Mesenchymal stem cell (in vitro differentiated cells and primary cell): Measurements from ENCODE around the gene GPC4.

Experiments
- DNase-seq: peaks from one replicate; pipeline ENCODE4 v3.0.0-alpha.2; 2013
- H2AFZ ChIP-seq: one replicate; pipeline ENCODE4 v1.6.1; 2013; ENCODE audit warnings: low read depth, mild to moderate bottlenecking, control low read depth, inconsistent platforms, low read length, moderate library complexity
- H2AK5ac ChIP-seq: 2 replicates; pipeline ENCODE4 v1.6.1; 2013; ENCODE audit warnings: low read length, moderate library complexity, mild to moderate bottlenecking, inconsistent platforms; ENCODE audit not compliant: severe bottlenecking
- H2BK120ac ChIP-seq: one replicate; pipeline ENCODE4 v1.6.1; 2013; ENCODE audit warnings: low read depth, mild to moderate bottlenecking, inconsistent platforms, low read length, moderate library complexity
- H2BK12ac ChIP-seq, 2 experiments: one replicate each; pipeline ENCODE4 v1.6.1; 2013; ENCODE audit warnings: inconsistent platforms in 2 of 2, low read length in 2 of 2, mild to moderate bottlenecking in 2 of 2, moderate library complexity in 2 of 2, control low read depth in 1 of 2
- H2BK15ac ChIP-seq: one replicate; pipeline ENCODE4 v1.6.1; 2013; ENCODE audit warnings: mild to moderate bottlenecking, low read depth, inconsistent platforms; ENCODE audit not compliant: poor library complexity, severe bottlenecking
- H2BK5ac ChIP-seq: 2 replicates; pipeline ENCODE4 v1.6.1; 2013; ENCODE audit warnings: low read depth, mild to moderate bottlenecking, low read length, control low read depth, inconsistent platforms; ENCODE audit not compliant: poor library complexity, severe bottlenecking
- H3K14ac ChIP-seq, 2 experiments: one replicate each; pipeline ENCODE4 v1.6.1; 2013; ENCODE audit warnings: inconsistent platforms in 2 of 2, low read length in 2 of 2, control low read depth in 1 of 2, mild to moderate bottlenecking in 1 of 2, moderate library complexity in 1 of 2
- H3K18ac ChIP-seq, 2 experiments: one replicate each; pipeline ENCODE4 v1.6.1; 2013; ENCODE audit warnings: inconsistent platforms in 2 of 2, low read length in 2 of 2, control low read depth in 1 of 2, low read depth in 1 of 2, mild to moderate bottlenecking in 1 of 2
- H3K23ac ChIP-seq, 2 experiments: one replicate each; pipeline ENCODE4 v1.6.1; 2013; ENCODE audit warnings: inconsistent platforms in 2 of 2, low read length in 2 of 2, mild to moderate bottlenecking in 2 of 2, moderate library complexity in 2 of 2, control low read depth in 1 of 2
- H3K27ac ChIP-seq: 2 replicates; pipeline ENCODE4 v1.5.1; 2013; ENCODE audit warnings: mild to moderate bottlenecking, moderate library complexity, low read length, control low read depth, inconsistent platforms; ENCODE audit not compliant: poor library complexity, severe bottlenecking
- H3K27me3 ChIP-seq, 2 experiments: 2 replicates each; pipeline versions ENCODE4 v1.6.1 to v1.7.0; 2013; ENCODE audit warnings: low read length in 2 of 2, mild to moderate bottlenecking in 2 of 2, moderate library complexity in 2 of 2, control low read depth in 1 of 2, inconsistent platforms in 1 of 2; ENCODE audit not compliant: control insufficient read depth in 1 of 2, insufficient read depth in 1 of 2
- H3K36me3 ChIP-seq, 2 experiments: 2 replicates each; pipeline versions ENCODE4 v1.6.1 to v1.7.0; 2013; ENCODE audit warnings: low read length in 2 of 2, control low read depth in 1 of 2, inconsistent platforms in 1 of 2, low read depth in 1 of 2, mild to moderate bottlenecking in 1 of 2; ENCODE audit not compliant: insufficient read depth in 2 of 2, control insufficient read depth in 1 of 2
- H3K4ac ChIP-seq, 2 experiments: one replicate each; pipeline ENCODE4 v1.6.1; 2013; ENCODE audit warnings: inconsistent platforms in 2 of 2, low read length in 2 of 2, mild to moderate bottlenecking in 2 of 2, moderate library complexity in 2 of 2, control low read depth in 1 of 2, low read depth in 1 of 2
- H3K4me1 ChIP-seq: 2 replicates; pipeline ENCODE4 v1.6.1; 2013; ENCODE audit warnings: low read depth, low read length, control low read depth; ENCODE audit not compliant: control insufficient read depth, insufficient read depth
- H3K4me2 ChIP-seq: 2 replicates; pipeline ENCODE4 v1.6.1; 2013; ENCODE audit warnings: low read length, mild to moderate bottlenecking, inconsistent platforms; ENCODE audit not compliant: poor library complexity, severe bottlenecking
- H3K4me3 ChIP-seq, 2 experiments: 2 replicates each; pipeline versions ENCODE4 v1.5.1 to v1.7.0; 2013; ENCODE audit warnings: low read length in 2 of 2, mild to moderate bottlenecking in 2 of 2, control low read depth in 1 of 2, low read depth in 1 of 2; ENCODE audit not compliant: insufficient read depth in 1 of 2
- H3K79me1 ChIP-seq: replicated peaks from 2 replicates; pipeline ENCODE4 v1.6.1; 2013; ENCODE audit warnings: mild to moderate bottlenecking, control low read depth, low read length, inconsistent platforms; ENCODE audit not compliant: poor library complexity, severe bottlenecking
- H3K9ac ChIP-seq: 2 replicates; pipeline ENCODE4 v1.7.0; 2013; ENCODE audit warnings: mild to moderate bottlenecking, low read length, moderate library complexity
- H3K9me3 ChIP-seq: 2 replicates; pipeline ENCODE4 v1.7.0; 2013; ENCODE audit warnings: mild to moderate bottlenecking, low read length; ENCODE audit not compliant: control insufficient read depth
- H4K8ac ChIP-seq: one replicate; pipeline ENCODE4 v1.6.1; 2013; ENCODE audit warnings: inconsistent platforms, mild to moderate bottlenecking, low read length, moderate library complexity
- H4K91ac ChIP-seq: one replicate; pipeline ENCODE4 v1.6.1; 2013; ENCODE audit warnings: mild to moderate bottlenecking, low read length, inconsistent platforms
- WGBS: methylation state at CpG from one replicate; pipeline ENCODE4 v1.1.7; 2013; ENCODE audit warnings: mixed read lengths; 5-methylcytosine and 5-hydroxymethylcytosine counted together

The GPC4 gene

GRCh38 chrX:133305348-133305747 lies 109.9 kb downstream of the GPC4 start:
- no peak overlapping the region for H4K91ac ChIP-seq
- H3K4me1 ChIP-seq: peaks cover 2% of the 10 kb centered on the region
- no peak overlapping the region for H3K4me2 ChIP-seq
- H3K4ac ChIP-seq: no peak overlapping the region
- H3K4me3 ChIP-seq: no peak overlapping the region
- no peak overlapping the region for H2AFZ ChIP-seq
- no peak overlapping the region for H3K18ac ChIP-seq
- no peak overlapping the region for H2BK15ac ChIP-seq
- H3K14ac ChIP-seq: no peak overlapping the region
- H2BK12ac ChIP-seq: no peak overlapping the region
- H4K8ac ChIP-seq: no peak overlapping the region
- no peak overlapping the region for H2BK120ac ChIP-seq
- peaks cover 3% of the 10 kb centered on the region for H3K79me1 ChIP-seq
- no peak overlapping the region for H3K9ac ChIP-seq
- H3K27ac ChIP-seq: no peak overlapping the region
- peaks cover 3 to 63% of the 10 kb centered on the region in 2 experiments for H3K36me3 ChIP-seq
- no peak overlapping the region for H2AK5ac ChIP-seq
- no peak for DNase-seq
- peaks cover 0 to 13% of the 10 kb centered on the region in 2 experiments for H3K27me3 ChIP-seq
- H3K9me3 ChIP-seq: no peaks in the 10 kb centered on the region
- no peak overlapping the region for H2BK5ac ChIP-seq
- H3K23ac ChIP-seq: no peak overlapping the region

- H3K79me1 ChIP-seq: peaks cover 3% of the 10 kb centered on the region
- H2BK15ac ChIP-seq: no peak overlapping the region
- H2BK5ac ChIP-seq: no peak overlapping the region
- no peak overlapping the region for H3K4ac ChIP-seq
- no peak overlapping the region for H2BK12ac ChIP-seq
- H2AK5ac ChIP-seq: no peak overlapping the region
- no peaks in the 10 kb centered on the region for H3K9me3 ChIP-seq
- no peak for DNase-seq
- WGBS: 89% methylated on average over 7 of the region's 10 CpGs
- no peak overlapping the region for H4K91ac ChIP-seq
- H3K4me3 ChIP-seq: no peak overlapping the region
- H3K36me3 ChIP-seq: peaks cover 3 to 72% of the 10 kb centered on the region in 2 experiments
- H4K8ac ChIP-seq: no peak overlapping the region
- no peak overlapping the region for H3K9ac ChIP-seq
- H3K27me3 ChIP-seq: peaks cover 0 to 8% of the 10 kb centered on the region in 2 experiments
- H3K4me1 ChIP-seq: peaks cover 3% of the 10 kb centered on the region
- no peak overlapping the region for H3K4me2 ChIP-seq
- H2AFZ ChIP-seq: no peak overlapping the region
- H3K14ac ChIP-seq: no peak overlapping the region
- no peak overlapping the region for H3K18ac ChIP-seq
- H3K23ac ChIP-seq: no peak overlapping the region
- no peak overlapping the region for H2BK120ac ChIP-seq
- no peak overlapping the region for H3K27ac ChIP-seq
These were observed 112.4 kb downstream of the GPC4 start for GRCh38 chrX:133302775-133303445.

- Histone ChIP-seq H2AFZ (no peak overlapping the region), H3K4ac (no peak overlapping the region), H3K27ac (no peak overlapping the region), H3K79me1 (peaks cover under 1% of the 10 kb centered on the region), H3K4me1 (peaks cover 8% of the 10 kb centered on the region), H3K9ac (no peak overlapping the region), H3K23ac (no peak overlapping the region), H3K18ac (no peak overlapping the region), H3K4me2 (no peak overlapping the region), H3K9me3 (no peaks in the 10 kb centered on the region), H4K91ac (no peak overlapping the region), H3K27me3 (peaks cover 0 to 2% of the 10 kb centered on the region in 2 experiments), H2BK12ac (no peak overlapping the region), H2AK5ac (no peak overlapping the region), H3K14ac (no peak overlapping the region), H2BK120ac (no peak overlapping the region), H2BK5ac (no peak overlapping the region), H3K36me3 (peaks cover 3 to 64% of the 10 kb centered on the region in 2 experiments), H4K8ac (no peak overlapping the region), H3K4me3 (no peak overlapping the region), H2BK15ac (no peak overlapping the region)
- no peak for DNase-seq
These were observed 114.7 kb downstream of the GPC4 start for GRCh38 chrX:133300591-133300990.

DNA sequence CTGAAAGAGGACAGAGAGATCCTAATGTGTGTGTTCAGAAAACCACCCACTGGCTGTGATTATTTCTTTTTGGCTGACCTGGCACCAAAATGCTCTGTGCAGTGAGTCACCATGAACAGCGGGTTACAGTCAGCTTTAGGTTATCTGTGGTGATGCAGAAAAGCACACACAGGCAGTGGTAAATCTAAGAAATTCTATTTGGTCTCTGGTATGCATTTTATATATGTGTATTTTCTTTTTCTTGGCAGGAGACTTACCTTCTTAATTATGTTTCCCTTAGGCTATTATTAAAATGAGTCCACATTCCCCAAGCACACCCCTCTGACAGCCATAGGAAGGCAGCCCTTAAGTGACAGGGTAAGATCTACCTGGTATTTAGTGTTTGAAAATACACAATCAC lies 118.0 kb downstream of the GPC4 start:
- H2BK5ac ChIP-seq: no peak overlapping the region
- H2AFZ ChIP-seq: no peak overlapping the region
- no peak overlapping the region for H2BK15ac ChIP-seq
- H3K4me1 ChIP-seq: peaks cover 11% of the 10 kb centered on the region
- no peaks in the 10 kb centered on the region for H3K79me1 ChIP-seq
- WGBS: 0% methylated on average over 1 of the region's 1 CpG
- no peak overlapping the region for H2AK5ac ChIP-seq
- H3K23ac ChIP-seq: no peak overlapping the region
- H3K9ac ChIP-seq: no peak overlapping the region
- no peak overlapping the region for H3K4ac ChIP-seq
- peak overlapping the region; percentile 61 for H3K27ac ChIP-seq
- H4K8ac ChIP-seq: no peak overlapping the region
- H3K4me3 ChIP-seq: no peak overlapping the region
- no peak overlapping the region for H3K4me2 ChIP-seq
- peaks cover 0 to 10% of the 10 kb centered on the region in 2 experiments for H3K27me3 ChIP-seq
- no peaks in the 10 kb centered on the region for H3K9me3 ChIP-seq
- H4K91ac ChIP-seq: no peak overlapping the region
- no peak overlapping the region for H2BK12ac ChIP-seq
- H3K36me3 ChIP-seq: peaks cover 0 to 33% of the 10 kb centered on the region in 2 experiments
- H2BK120ac ChIP-seq: no peak overlapping the region
- peak; percentile 40 for DNase-seq
- H3K14ac ChIP-seq: no peak overlapping the region
- H3K18ac ChIP-seq: no peak overlapping the region
